ENCODE results near the gene GBX1. TPM values are rescaled to one million over a fixed set of nuclear protein-coding genes. Genes with fewer than 3 reads are reported as not detected.

Gene GBX1
- total RNA-seq, 4 donors from 2014 or later, result not detected

DNA sequence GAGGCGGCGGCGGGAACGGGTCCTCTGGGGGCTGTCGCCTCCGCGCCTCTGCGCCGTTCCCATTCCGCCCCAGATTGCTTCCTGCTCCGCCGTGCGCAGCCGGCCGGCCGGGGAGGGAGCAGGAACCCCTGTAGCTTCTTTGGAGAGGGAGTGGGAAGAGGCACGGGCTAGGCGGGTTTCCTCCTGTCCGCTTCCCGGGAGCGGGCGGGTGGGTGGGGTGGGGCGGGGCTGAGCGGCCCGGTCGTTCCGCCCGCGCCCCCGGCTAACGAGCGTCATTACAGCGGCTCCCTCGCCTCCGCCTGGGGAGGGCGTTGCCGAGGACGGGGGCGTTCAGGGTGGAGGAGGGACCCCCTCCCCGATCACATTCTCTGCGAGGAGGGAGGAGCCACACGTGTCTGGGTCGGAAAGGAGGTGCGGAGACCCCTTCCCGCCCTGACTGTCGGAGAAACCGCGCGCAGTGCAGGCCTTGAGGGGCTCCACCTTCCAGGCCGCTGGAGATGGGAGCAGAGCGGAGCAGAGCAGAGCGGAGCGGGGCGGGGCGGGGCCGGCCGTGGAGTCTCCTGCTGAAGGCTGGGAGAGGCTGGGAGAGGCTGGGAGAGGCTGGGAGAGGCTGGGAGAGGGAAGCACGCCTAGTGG is 41.5 kb downstream of the GBX1 start:
- Histone ChIP-seq H3K27me3 (no peaks in the 10 kb centered on the region), H3K27ac (no peak overlapping the region), H3K9me3 (no peaks in the 10 kb centered on the region), H3K4me3 (replicated peaks in 1 of 3) (peak overlapping the region in 2 of 3 donors; percentile 9 to 10), H3K36me3 (peaks cover 31 to 54% of the 10 kb centered on the region in 2 donors), H3K4me1 (peaks cover 16% of the 10 kb centered on the region in 2 donors)
- 33 to 53% methylated on average over 11 to 12 of the region's 58 CpGs for WGBS, 2 donors
- intact Hi-C loops (cut with DNase I), result no loop called here
- TF ChIP-seq, protein P1, sequence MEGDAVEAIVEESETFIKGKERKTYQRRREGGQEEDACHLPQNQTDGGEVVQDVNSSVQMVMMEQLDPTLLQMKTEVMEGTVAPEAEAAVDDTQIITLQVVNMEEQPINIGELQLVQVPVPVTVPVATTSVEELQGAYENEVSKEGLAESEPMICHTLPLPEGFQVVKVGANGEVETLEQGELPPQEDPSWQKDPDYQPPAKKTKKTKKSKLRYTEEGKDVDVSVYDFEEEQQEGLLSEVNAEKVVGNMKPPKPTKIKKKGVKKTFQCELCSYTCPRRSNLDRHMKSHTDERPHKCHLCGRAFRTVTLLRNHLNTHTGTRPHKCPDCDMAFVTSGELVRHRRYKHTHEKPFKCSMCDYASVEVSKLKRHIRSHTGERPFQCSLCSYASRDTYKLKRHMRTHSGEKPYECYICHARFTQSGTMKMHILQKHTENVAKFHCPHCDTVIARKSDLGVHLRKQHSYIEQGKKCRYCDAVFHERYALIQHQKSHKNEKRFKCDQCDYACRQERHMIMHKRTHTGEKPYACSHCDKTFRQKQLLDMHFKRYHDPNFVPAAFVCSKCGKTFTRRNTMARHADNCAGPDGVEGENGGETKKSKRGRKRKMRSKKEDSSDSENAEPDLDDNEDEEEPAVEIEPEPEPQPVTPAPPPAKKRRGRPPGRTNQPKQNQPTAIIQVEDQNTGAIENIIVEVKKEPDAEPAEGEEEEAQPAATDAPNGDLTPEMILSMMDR (IDR thresholded peaks at IDR 0.05), result no peak
- no peak for TF ChIP-seq POLR2A (IDR thresholded peaks at IDR 0.05)
- no peak for DNase-seq

DNA sequence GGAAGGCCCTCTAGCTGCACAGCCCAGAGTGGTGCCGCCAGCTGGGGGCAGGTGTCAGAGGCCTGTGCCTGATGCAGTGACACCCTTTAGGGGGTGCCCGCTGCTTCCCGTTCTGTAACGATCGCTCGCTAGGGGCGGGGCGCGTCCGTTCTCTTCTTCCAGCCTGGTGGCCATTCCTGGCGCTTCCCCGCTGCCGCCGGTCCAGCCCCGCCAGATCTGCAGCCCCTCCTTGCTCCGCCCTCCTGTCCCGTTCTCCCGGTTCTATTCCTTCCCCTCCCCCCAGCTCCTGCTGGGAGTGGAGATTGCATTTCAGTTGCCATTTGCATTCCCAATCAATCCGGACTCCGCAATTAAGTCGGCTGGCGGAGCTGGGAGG is 42.0 kb downstream of the GBX1 start:
- H3K4me3 ChIP-seq (replicated peaks in 1 of 3), result peak overlapping the region in 2 of 3 donors; percentile 9 to 10
- peak; percentile 15 to 25 for DNase-seq
- no peaks in the 10 kb centered on the region for H3K27me3 ChIP-seq
- intact Hi-C loops (cut with DNase I), result no loop called here
- peaks cover 32 to 54% of the 10 kb centered on the region in 2 donors for H3K36me3 ChIP-seq
- H3K27ac ChIP-seq, result no peak overlapping the region
- H3K9me3 ChIP-seq, result no peaks in the 10 kb centered on the region
- 40 to 44% methylated on average over 19 to 21 of the region's 22 CpGs for WGBS, 2 donors
- no peak for TF ChIP-seq POLR2A (IDR thresholded peaks at IDR 0.05)
- TF ChIP-seq, protein P1 (IDR thresholded peaks at IDR 0.05), result no peak
- H3K4me1 ChIP-seq, result peaks cover 16% of the 10 kb centered on the region in 2 donors

DNA sequence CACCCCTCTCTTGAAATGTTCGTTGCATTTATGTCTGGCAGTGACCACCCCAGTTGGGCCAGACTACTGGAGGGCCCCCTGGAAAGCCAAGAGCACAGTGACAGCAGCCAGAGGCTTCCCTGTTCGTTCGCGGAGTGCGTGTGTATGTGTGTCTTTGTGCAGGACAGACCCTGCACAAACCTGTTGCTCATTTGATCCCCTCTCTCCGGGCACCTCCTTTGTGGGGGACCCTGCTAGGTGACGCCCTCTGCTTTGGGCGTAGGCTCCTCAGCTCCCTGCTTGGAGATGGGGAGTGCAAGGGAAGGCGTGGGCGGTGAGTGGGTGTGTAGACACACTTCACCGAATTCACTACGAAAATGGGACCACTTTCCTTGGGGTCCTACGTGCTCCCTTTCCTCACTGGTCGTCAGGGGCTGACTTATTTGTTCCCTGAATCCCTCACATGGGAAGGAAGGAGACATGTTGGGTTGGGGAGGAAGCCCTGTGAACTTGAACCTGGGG is 42.5 kb downstream of the GBX1 start:
- TF ChIP-seq, protein P1 (IDR thresholded peaks at IDR 0.05), result no peak
- no peak for TF ChIP-seq POLR2A (IDR thresholded peaks at IDR 0.05)
- no peaks in the 10 kb centered on the region for H3K27me3 ChIP-seq
- intact Hi-C loops (cut with DNase I), result loop anchor here (5.0 kb wide), 1 partner anchor 182 kb away; no protein-coding TSS in a partner anchor
- no peaks in the 10 kb centered on the region for H3K9me3 ChIP-seq
- no peak for DNase-seq
- WGBS, 2 donors, result 89 to 94% methylated on average over 14 of the region's 14 CpGs
- H3K4me1 ChIP-seq, result peaks cover 16% of the 10 kb centered on the region in 2 donors
- peaks cover 32 to 55% of the 10 kb centered on the region in 2 donors for H3K36me3 ChIP-seq
- no peak overlapping the region for H3K27ac ChIP-seq
- H3K4me3 ChIP-seq (replicated peaks in 1 of 3), result no peak overlapping the region

DNA sequence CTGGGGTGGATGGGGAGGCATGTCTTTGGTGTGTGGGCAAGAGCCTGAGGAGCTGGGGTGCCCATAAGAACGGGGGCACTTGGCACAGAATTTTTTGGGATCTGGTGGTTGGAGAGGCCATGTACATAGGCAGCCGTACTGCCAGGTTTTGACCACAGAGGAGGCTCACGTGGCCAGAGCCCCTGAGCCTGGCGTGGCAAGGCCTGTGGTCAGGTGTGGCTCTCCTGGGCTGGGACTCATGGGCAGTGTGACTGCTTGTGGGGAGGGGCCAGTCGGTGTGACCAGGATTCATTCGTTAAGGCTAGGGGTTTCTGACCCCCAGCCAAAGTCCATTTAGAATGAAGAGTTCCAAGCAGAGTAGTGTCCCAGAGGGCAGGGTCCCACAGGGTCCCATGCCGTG is 43.0 kb downstream of the GBX1 start:
- H3K27ac ChIP-seq, result no peak overlapping the region
- peaks cover 16% of the 10 kb centered on the region in 2 donors for H3K4me1 ChIP-seq
- no peak for DNase-seq
- no peaks in the 10 kb centered on the region for H3K27me3 ChIP-seq
- H3K9me3 ChIP-seq, result no peaks in the 10 kb centered on the region
- 86 to 91% methylated on average over 5 to 7 of the region's 7 CpGs for WGBS, 2 donors
- TF ChIP-seq, protein P1 (IDR thresholded peaks at IDR 0.05), result no peak
- no peak for TF ChIP-seq POLR2A (IDR thresholded peaks at IDR 0.05)
- peaks cover 32 to 55% of the 10 kb centered on the region in 2 donors for H3K36me3 ChIP-seq
- intact Hi-C loops (cut with DNase I), result loop anchor here (5.0 kb wide), 1 partner anchor 183 kb away; no protein-coding TSS in a partner anchor
- H3K4me3 ChIP-seq (replicated peaks in 1 of 3), result no peak overlapping the region

DNA sequence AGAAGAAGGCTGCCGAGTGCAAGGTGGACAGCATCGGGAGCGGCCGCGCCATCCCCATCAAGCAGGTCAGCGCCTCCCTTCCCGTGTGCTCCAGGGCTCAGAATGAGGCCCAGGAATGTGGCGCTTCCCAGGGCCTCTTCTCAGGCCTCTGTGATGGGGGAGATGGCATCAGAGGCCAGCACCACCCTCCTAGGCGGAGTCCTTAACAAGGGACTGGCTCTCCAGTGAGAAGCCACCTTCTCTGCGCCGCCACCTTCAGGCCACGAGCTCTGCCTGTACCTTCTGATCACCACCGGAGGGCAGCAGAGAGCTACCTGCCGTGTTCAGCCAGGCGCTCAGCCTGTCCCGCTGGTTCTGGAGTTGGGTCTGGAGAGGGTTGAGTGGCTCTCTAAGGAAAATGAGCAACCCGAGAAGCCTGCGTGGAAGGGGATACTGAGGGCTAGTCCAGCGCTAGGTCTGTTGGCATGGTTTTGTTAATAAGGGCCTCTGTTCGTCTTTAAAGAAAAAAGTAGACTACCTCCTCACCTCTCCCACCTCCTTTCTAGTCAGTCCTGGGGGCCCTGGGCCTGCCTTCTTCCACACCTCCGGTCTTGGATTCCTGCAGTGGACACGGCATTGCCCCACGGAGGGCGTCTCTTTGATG is 43.6 kb downstream of the GBX1 start:
- H3K27me3 ChIP-seq, result no peaks in the 10 kb centered on the region
- DNase-seq, result peak; percentile 90 to 93
- no peak overlapping the region for H3K4me3 ChIP-seq (replicated peaks in 1 of 3)
- intact Hi-C loops (cut with DNase I), result loop anchor here (5.0 kb wide), 1 partner anchor 183 kb away; no protein-coding TSS in a partner anchor
- no peak for TF ChIP-seq POLR2A (IDR thresholded peaks at IDR 0.05)
- TF ChIP-seq, protein P1 (IDR thresholded peaks at IDR 0.05), result peak; percentile 95 to 99 (median 98)
- peaks cover 16% of the 10 kb centered on the region in 2 donors for H3K4me1 ChIP-seq
- 43 to 60% methylated on average over 19 to 22 of the region's 24 CpGs for WGBS, 2 donors
- no peaks in the 10 kb centered on the region for H3K9me3 ChIP-seq
- H3K36me3 ChIP-seq, result peaks cover 32 to 54% of the 10 kb centered on the region in 2 donors
- H3K27ac ChIP-seq, result no peak overlapping the region
